ENCODE data around the gene SPATS2L. TPM values are rescaled to one million over a fixed set of nuclear protein-coding genes. Genes with fewer than 3 reads are reported as not detected.

Gene SPATS2L
- total and polyA plus RNA-seq, 12 donors = 16.7 to 68.8 (median 43.6) TPM

DNA sequence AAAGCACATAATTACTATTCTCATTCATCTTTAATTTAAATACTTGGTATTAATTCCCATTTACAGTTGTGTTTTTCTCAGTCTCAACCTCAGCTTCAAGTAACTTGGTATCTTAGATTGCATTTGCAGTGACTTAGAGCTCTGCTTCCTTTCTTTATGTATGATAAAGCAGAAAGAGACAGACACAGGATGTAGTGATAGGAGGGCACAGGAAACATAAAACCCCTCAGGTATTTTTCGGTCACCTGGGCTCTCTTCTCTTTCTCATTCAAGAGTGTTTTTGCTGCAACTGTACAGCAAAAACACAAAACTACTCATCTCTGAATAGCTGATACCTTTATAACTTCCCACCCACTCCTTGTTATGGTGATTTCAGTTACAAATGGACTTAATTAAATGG lies 120.3 kb downstream of the SPATS2L start:
- Histone ChIP-seq H3K9me3 (replicated peaks in 1 of 3) (no peaks in the 10 kb centered on the region), H3K27ac (no peak overlapping the region), H3K4me1 (replicated peaks in 1 of 2) (no peaks in the 10 kb centered on the region), H3K4me3 (no peak overlapping the region), H3K27me3 (no peaks in the 10 kb centered on the region), H3K36me3 (replicated peaks in 1 of 2) (no peaks in the 10 kb centered on the region)
- intact Hi-C loops (cut with DNase I) = no loop called here
- 65 to 92% (median 86%) methylated on average over 1 of the region's 1 CpG for WGBS, 4 donors
- TF ChIP-seq, protein P1, sequence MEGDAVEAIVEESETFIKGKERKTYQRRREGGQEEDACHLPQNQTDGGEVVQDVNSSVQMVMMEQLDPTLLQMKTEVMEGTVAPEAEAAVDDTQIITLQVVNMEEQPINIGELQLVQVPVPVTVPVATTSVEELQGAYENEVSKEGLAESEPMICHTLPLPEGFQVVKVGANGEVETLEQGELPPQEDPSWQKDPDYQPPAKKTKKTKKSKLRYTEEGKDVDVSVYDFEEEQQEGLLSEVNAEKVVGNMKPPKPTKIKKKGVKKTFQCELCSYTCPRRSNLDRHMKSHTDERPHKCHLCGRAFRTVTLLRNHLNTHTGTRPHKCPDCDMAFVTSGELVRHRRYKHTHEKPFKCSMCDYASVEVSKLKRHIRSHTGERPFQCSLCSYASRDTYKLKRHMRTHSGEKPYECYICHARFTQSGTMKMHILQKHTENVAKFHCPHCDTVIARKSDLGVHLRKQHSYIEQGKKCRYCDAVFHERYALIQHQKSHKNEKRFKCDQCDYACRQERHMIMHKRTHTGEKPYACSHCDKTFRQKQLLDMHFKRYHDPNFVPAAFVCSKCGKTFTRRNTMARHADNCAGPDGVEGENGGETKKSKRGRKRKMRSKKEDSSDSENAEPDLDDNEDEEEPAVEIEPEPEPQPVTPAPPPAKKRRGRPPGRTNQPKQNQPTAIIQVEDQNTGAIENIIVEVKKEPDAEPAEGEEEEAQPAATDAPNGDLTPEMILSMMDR (IDR thresholded peaks at IDR 0.05) = no peak
- TF ChIP-seq POLR2A (IDR thresholded peaks at IDR 0.05) = no peak
- DNase-seq = no peak

DNA sequence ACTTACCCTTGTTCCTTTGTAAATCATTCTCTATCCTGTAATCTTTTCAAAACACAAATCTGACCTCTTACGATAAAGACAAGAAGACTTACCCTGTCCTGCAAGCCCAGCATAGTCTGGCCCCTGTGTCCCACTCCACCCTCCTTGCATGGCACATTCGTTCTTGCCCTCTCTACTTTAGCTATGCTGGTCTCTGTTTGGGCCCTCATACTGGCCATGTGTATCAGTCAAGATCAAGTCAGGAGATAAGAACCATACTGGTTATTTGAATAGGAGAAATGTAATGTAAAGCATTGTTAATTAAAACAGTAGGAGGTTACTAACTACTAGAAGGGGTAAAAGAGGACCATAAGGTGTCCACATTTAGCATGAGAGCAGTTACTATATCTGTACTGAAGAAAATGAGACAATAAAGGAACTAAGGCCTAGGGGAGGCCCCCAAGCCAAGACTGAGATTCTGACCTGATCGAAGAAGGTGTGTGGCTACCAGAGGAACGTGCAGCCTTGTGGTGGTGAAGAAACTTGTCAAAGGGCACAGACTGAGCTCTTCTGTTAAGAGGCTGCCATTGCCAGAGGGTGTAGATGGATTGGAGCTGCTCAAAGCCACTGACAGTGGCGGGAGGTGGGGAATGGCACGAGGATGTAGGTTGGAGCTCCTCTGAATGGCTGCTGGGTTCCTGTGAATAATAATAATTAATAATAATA lies 122.6 kb downstream of the SPATS2L start:
- no peak overlapping the region for H3K4me3 ChIP-seq
- no peaks in the 10 kb centered on the region for H3K36me3 ChIP-seq (replicated peaks in 1 of 2)
- WGBS, 4 donors = 95 to 97% (median 95%) methylated on average over 6 of the region's 6 CpGs
- DNase-seq = no peak
- no peaks in the 10 kb centered on the region for H3K9me3 ChIP-seq (replicated peaks in 1 of 3)
- H3K4me1 ChIP-seq (replicated peaks in 1 of 2) = no peaks in the 10 kb centered on the region
- TF ChIP-seq, protein P1 (IDR thresholded peaks at IDR 0.05) = no peak
- TF ChIP-seq POLR2A (IDR thresholded peaks at IDR 0.05) = no peak
- H3K27me3 ChIP-seq = no peaks in the 10 kb centered on the region
- no peak overlapping the region for H3K27ac ChIP-seq
- intact Hi-C loops (cut with DNase I) = no loop called here

DNA sequence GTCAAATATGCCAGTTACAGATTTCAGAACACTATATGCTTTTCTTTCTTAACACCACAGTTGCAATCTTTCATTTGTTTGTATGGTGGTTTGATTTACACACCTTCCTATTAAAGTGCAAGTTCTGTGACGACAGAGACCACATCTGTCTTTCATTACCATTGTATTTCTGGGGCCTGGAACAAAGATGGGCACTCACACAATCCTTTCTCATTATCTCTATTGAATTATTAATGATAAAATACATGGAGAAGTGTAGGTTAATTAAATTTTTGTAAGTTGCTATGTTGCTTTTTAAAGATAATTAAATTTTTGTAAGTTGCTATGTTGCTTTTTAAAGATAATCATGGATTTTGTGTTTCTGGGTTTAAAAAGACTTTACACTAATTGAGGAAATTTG lies 123.5 kb downstream of the SPATS2L start:
- H3K36me3 ChIP-seq (replicated peaks in 1 of 2) = no peaks in the 10 kb centered on the region
- no peaks in the 10 kb centered on the region for H3K27me3 ChIP-seq
- TF ChIP-seq, protein P1 (IDR thresholded peaks at IDR 0.05) = no peak
- TF ChIP-seq POLR2A (IDR thresholded peaks at IDR 0.05) = no peak
- H3K4me3 ChIP-seq = no peak overlapping the region
- intact Hi-C loops (cut with DNase I) = no loop called here
- DNase-seq = no peak
- no peaks in the 10 kb centered on the region for H3K4me1 ChIP-seq (replicated peaks in 1 of 2)
- H3K27ac ChIP-seq = no peak overlapping the region
- WGBS, 4 donors = 81 to 89% (median 88%) methylated on average over 1 of the region's 1 CpG
- no peaks in the 10 kb centered on the region for H3K9me3 ChIP-seq (replicated peaks in 1 of 3)

DNA sequence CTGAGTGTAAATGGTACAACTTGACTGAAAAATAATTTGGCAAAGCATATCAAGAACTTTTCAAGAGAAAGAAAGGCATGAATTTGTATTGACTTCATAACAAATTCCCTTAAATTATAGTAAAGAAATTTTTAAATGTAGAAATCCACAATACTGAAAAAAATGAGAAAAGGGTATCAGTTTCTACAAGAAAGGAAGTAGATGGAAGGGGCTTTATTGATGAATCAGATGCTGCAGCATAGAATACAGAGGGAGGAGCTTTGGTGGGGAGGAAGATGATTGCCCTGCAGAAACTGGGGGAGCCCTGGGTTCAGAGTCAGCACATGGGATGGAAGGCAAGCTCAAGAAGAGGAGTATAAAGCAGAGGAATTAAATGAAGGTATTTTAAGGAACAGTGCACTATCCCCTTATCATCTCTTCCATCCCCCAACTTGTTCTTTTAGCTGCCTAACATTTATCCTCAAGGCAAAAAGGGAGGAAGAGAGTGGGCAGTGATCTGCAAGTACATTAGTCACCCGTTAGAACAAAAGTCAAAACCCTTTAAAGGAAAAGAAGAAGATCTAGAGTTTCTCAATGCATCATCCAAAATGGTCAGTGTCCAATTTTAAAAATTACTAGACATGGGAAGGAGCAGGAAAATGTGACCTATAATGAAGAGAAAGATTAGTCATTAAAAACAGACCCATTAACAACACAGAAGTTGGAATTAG lies 125.7 kb downstream of the SPATS2L start:
- H3K27me3 ChIP-seq = no peaks in the 10 kb centered on the region
- no peak for DNase-seq
- intact Hi-C loops (cut with DNase I) = no loop called here
- H3K4me3 ChIP-seq = no peak overlapping the region
- TF ChIP-seq, protein P1 (IDR thresholded peaks at IDR 0.05) = no peak
- TF ChIP-seq POLR2A (IDR thresholded peaks at IDR 0.05) = no peak
- no peaks in the 10 kb centered on the region for H3K9me3 ChIP-seq (replicated peaks in 1 of 3)
- no peak overlapping the region for H3K27ac ChIP-seq
- no peaks in the 10 kb centered on the region for H3K4me1 ChIP-seq (replicated peaks in 1 of 2)
- 73 to 80% (median 74%) methylated on average over 1 of the region's 1 CpG for WGBS, 4 donors
- no peaks in the 10 kb centered on the region for H3K36me3 ChIP-seq (replicated peaks in 1 of 2)

All from adrenal gland (tissue), 12 donors.